ENCODE data around the gene NOTCH3. TPM values are rescaled to one million over a fixed set of nuclear protein-coding genes. Genes with fewer than 3 reads are reported as not detected.

The NOTCH3 gene
- 0.34 and 0.40 TPM in 2 replicates for total RNA-seq

GRCh38 chr19:15200553-15201364, at the start of gene NOTCH3:
NOTCH3 (minus strand) TSS chr19:15200995; CDS start chr19:15200905, 90 bp downstream.

Other genes with a start within 250 kb of the NOTCH3 start
- gene SLC1A6, start 221.1 kb downstream of the NOTCH3 start, total RNA-seq = not detected in 2 replicates
- not detected in 2 replicates for gene CASP14, start 151.5 kb downstream of the NOTCH3 start, total RNA-seq
- not detected in 2 replicates for gene OR1I1, start 118.8 kb downstream of the NOTCH3 start, total RNA-seq
- 28.1 and 33.4 TPM in 2 replicates for gene SYDE1, start 93.6 kb downstream of the NOTCH3 start, total RNA-seq
- gene EPHX3, start 31.5 kb upstream of the NOTCH3 start, total RNA-seq = 0.07 TPM in 1 of 2 replicates, not detected in the other
- 14.7 and 18.9 TPM in 2 replicates for gene BRD4, start 131.5 kb upstream of the NOTCH3 start, total RNA-seq
- gene AKAP8, start 178.8 kb upstream of the NOTCH3 start, total RNA-seq = 22.7 and 27.5 TPM in 2 replicates
- gene AKAP8L, start 218.0 kb upstream of the NOTCH3 start, total RNA-seq = 44.0 and 44.4 TPM in 2 replicates
- 29.8 and 32.8 TPM in 2 replicates for gene WIZ, start 249.0 kb upstream of the NOTCH3 start, total RNA-seq